Suppressor macrophage treated with lipopolysaccharide for 4 hours (primary cell): ENCODE results near the gene PAMR1.

Source experiments
- DNase-seq: peaks from one replicate; pipeline ENCODE4 v3.0.0-alpha.2; 2020

The PAMR1 gene

GRCh38 chr11:35433588-35433987, 91.8 kb downstream of the PAMR1 start:
- DNase-seq = no peak

- no peak for DNase-seq
These were observed 93.0 kb downstream of the PAMR1 start for GRCh38 chr11:35432464-35432863.

DNA sequence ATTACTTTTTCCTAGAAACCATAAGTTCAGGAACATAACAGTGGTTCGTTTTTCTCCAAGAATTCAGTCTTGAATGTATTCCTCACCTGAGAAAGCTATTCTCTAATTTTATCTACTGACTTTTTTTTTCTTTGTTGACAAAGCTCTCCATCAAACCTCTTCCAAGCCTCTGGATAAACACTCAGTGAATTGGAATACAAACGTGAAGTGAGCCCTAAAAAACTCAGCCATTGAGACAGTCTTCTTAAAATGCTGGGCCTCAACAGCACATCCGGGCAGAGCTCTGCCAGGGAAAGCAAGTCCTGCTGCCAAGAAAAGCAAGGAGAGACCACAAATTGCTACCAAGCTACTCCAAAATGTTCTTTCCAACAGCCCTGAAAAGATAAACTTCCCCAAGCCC, 98.3 kb downstream of the PAMR1 start:
- no peak for DNase-seq

DNA sequence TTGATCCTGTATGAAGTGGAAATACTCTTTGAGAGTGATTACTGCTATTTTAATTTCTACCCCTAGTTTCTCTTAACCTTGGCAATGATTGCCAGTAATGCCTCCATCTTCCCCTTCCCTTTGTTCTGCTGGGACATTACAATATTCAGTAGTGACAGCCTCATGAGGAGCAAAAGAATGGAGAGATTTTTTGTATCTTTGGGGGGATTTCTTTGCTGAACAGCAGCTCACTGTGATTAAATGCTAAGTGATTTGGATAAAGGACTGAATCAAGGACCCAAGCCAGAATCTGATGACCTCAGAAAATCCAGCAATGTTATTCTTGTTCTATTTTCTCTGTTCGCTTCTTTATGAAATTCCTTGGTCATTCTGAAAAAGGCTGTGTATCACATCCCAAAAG, 99.1 kb downstream of the PAMR1 start:
- no peak for DNase-seq

- DNase-seq = no peak
These were observed 99.7 kb downstream of the PAMR1 start for GRCh38 chr11:35425603-35426212.

DNA sequence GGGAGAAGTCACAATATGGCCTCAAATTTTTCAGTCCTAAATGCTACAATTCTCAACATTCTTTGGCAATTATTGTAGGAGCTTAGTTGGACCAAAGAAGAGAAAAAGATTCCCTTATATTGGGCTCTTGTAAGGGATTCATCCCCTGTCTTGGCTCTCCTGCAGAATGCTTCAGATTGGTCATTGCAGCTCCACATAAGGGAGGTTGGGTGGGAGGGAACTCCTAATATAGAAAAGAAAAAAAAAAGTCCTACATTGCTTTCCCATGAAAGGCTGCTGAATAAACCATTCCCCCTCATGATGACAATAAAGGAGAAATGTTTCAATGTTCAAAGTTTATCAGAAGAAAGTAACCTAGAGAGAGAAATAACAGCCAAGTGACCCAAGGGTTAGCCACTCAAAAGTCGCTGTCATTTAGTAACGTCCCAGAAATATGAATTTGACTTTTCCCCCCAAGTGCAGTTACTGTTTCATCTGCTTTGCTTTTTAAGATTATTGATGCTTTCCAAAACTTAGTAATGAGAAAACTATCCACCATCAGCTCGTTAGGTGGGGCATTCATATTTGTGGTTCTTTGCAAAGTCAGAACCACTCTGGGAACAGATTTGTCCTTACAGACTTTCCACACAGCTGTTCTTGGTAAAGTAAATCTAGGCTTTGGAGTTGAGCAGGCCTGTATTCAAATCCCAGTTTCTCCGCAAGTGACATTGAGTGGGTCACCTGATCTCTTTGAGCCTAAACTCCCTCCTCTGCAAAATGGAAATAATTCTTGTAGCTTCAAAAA, 101.1 kb downstream of the PAMR1 start:
- no peak for DNase-seq

- DNase-seq = no peak
These were observed 105.0 kb downstream of the PAMR1 start for GRCh38 chr11:35420371-35420770.

GRCh38 chr11:35419830-35420333, 105.5 kb downstream of the PAMR1 start:
- DNase-seq = no peak

DNA sequence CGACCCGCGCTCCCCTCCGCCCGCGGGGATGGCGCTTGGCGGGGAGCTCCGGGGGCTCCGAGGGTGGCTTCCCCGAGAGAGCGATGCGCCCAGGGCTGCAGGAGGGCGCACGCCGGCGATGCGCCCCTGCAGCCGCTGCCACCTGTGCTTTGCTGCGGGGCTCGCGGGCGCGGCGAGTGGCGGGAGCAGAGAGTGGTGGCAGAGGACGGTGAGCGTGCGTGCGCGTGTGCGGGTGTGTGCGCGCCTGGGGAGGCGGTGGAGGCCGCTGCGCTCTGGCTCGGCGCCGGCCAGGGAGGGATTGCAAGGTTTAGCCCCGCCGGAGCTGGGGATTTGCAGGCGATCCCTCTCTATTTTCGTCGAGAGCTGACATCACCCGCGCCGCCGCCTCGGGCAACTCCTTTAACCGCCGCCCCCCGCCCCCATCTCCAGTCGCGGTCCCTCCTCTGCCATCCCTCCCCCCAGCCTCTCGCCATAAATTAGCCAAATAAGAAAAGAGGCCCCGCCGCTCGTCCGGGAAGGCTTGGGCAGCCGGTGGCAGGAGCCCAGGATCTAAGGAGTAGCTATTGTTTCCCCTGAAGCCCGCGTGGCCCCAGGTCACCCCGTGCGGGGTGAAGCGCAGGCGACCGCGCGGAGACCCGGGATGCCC, 106.1 kb downstream of the PAMR1 start, which contains the start of gene SLC1A2:
Gene SLC1A2 (minus strand): TSS at position 375 of the 646 bp plus-strand sequence. CDS start 592 bp downstream, outside the sequence.
- DNase-seq = no peak

DNA sequence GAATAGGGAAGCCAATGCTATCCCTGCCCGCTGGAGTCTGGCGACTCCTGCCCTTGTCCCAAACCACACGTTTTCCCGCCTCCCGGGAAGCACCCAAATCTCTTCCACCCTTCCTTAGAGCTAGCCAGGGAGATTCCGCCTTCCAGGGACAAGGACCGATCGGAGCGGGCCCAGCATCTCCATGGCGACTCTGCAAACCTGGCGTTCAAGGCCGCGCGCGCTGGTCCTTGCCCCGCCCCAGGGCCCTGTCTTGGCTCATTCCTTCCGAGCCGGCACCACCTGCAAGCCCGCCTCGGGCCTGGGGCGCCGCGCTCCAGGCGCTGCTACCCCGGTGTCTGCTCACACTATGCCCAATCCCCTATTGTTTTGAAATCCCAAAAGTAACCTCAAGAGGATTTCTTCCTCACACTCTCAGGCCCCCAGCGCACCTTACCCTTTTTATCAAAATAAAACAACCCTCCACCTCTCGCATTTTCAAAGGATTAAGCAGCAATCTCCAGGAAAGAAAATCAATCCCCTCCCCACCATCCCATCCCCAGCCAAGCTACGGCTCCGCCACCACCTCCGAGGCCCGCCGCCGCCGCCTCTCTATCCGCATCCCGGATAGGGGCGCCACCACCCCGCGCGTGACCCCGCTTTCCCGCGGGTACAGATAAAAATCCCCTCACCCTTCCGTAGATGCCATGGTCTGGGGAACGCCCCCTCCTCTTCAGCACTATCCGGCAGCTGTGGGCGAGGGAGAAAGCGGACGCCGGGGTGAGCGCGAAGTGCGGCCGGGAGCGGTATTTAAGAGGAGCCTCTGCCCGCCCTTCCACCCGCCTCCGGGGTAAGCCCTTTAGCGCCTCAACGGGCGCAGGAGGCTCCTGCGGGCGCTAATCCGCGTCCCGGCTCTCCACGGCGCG, 106.9 kb downstream of the PAMR1 start:
- DNase-seq = no peak

- DNase-seq = no peak
These were observed 109.9 kb downstream of the PAMR1 start for GRCh38 chr11:35415487-35415886.

DNA sequence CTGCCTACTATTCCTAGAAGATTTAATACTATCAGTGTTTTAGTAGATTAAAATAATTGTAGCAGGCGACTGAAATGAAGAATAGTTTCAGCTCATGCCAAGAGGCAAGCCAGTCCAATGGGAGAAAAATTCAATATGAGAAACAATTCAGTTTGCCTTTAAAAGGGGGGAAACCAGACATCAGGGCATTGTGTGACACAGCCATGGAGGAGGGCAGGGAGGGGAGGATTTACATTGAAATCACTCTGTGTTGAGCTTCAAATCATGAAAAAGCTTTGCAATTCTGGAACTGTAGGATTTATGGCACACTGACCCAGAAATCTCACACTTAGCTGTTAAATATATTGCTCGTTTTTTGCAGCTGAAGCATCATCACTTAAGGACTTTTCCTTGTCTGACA, 110.6 kb downstream of the PAMR1 start:
- no peak for DNase-seq

DNA sequence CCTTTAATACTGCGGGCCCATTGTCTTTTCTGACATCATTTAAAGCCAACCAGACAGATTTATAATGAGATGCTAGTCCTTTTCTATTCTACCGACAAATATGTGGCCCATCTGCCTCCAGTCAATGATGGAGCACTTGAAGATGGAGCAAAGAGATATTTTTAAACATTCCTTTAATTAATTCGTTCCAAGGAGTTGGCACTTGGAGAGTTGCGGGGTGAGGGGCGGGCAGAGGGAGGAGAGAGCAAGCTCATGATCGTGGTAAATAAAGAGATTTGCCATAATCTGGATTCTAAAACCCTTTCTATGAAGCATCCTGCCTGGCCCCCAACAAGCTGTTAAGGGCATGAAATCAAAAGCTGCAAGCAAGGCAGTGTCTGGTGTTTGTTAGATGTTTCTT, 111.1 kb downstream of the PAMR1 start:
- no peak for DNase-seq

- DNase-seq = no peak
These were observed 111.8 kb downstream of the PAMR1 start for GRCh38 chr11:35413598-35413997.

DNA sequence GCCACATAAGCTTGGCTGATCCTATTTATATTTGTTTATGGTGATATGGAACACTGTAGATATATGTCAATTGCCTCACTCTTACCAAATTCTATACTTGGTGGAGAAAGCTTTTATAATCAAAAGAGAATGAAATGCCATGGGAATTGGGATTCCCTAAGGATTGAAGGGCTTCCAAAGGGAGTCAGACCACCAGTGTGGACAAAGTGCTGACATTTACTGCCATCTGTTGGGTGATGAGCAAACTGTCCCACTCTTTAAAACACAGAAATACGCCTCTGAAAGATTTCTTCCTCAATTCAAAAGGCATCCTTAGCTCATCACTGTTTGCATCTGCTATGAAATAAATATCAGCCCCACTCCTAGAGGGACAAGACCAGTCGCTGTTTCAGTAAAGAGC, 113.1 kb downstream of the PAMR1 start:
- peak; percentile 25 for DNase-seq

GRCh38 chr11:35407041-35407440, 118.4 kb downstream of the PAMR1 start:
- DNase-seq = no peak

DNA sequence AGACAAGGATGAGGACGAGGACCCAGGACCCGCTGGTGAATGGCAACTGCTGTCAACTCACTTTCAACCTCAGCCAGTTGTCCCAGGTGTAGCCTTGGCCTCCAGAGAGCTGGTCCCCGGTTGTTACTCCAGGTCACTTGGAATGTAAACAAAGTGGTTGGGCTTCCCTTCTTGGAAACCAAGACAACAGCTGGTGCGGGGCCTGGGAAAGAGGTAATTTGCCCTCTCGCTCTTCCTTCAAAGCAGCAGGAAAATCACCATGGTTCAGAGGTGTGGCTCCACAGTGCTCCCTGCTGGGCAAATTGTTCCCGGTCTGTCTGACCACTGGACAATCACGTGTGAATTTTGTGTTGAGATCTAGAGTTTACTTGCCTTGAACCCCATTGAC, 121.0 kb downstream of the PAMR1 start:
- DNase-seq = peak; percentile 65

- DNase-seq = no peak
These were observed 121.5 kb downstream of the PAMR1 start for GRCh38 chr11:35403765-35404387.

DNA sequence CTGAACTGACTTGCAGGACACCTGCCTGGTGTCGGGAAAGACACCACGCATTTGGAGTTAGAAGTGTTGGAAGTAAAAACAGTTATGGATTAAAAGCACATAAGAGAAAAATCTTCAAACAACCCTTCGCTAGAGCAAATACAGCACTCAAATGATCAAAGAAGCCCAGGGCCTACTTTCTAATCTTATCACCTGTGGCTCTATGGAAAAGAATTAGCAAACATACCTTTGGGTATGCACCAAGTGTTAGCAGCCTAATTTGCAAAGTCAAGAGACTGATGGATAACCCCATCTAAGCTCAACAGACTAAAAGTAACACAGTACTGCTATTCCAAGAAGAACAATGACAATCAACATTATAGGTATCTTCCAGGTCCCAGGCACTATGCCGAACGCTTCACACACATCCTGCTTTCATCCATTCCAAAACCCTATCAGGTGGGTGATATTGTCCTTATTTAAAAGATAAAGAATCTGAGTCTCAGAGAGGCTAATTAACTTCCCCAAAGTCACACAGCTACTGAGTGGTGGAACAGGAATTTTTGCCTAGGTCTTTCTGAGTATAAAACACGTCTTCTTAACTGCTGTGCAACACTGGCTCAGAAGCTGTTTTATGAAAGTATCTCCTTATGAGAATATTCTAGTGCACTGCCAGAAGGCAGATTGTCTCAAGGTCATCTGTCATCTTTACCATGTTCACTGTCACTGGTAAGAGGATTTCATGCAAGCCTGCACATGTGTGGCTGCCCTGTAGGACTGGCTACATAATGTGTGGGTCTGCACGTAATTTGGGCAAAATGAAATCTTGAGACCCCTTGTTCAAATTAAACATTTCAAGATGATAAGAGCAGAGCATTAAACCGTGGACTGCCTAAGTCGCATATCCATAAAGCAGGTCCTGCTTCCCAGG, 122.4 kb downstream of the PAMR1 start:
- no peak for DNase-seq

- no peak for DNase-seq
These were observed 126.5 kb downstream of the PAMR1 start for GRCh38 chr11:35398881-35399280.

DNA sequence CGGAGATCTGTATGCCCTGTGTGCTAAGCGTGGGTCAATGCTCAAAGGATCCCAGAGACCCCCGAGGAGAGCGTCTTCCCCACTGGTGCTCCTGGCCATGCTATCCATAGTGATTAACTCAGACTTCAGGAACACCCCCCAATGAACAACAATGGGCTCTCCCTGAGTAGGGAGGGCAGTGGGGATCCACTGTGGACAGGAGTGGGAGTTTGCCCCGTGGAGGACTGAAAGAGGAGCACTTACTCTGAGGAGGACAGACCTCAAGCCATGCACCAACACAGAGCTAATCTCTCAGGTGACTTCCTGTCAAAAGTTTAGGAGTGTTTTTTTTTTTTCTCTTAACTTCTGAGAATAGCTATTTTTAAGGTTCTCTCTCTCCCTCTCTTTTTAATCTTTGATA, 130.5 kb downstream of the PAMR1 start:
- no peak for DNase-seq
